Stimulated activated CD8-positive, alpha-beta memory T cell treated with anti-CD3 and anti-CD28 coated beads, Interleukin-7, amount 100 ng/mL, for 1 hour (primary cell): ENCODE data around the gene RPS15.

Experiments
- DNase-seq, 2 donors: peaks; one replicate each; pipeline ENCODE4 v3.0.0-alpha.2; 2020; ENCODE audit warnings: low read depth in 2 of 2

Gene RPS15

GRCh38 chr19:1401889-1402217, 36.3 kb upstream of the RPS15 start:
- DNase-seq, result no peak

- DNase-seq, result no peak
Measured at GRCh38 chr19:1402411-1403070, 35.7 kb upstream of the RPS15 start.

GRCh38 chr19:1406774-1407527, 31.2 kb upstream of the RPS15 start:
- DNase-seq, result peak; percentile 97 to 99

GRCh38 chr19:1407528-1408299, 30.5 kb upstream of the RPS15 start, which contains the start of gene DAZAP1:
Gene DAZAP1 (plus strand): TSS chr19:1407586. CDS start chr19:1407774, 188 bp downstream.
- DNase-seq, result no peak

GRCh38 chr19:1408300-1409203, 29.6 kb upstream of the RPS15 start:
- peak in 1 of 2 donors; percentile 24 for DNase-seq

DNA sequence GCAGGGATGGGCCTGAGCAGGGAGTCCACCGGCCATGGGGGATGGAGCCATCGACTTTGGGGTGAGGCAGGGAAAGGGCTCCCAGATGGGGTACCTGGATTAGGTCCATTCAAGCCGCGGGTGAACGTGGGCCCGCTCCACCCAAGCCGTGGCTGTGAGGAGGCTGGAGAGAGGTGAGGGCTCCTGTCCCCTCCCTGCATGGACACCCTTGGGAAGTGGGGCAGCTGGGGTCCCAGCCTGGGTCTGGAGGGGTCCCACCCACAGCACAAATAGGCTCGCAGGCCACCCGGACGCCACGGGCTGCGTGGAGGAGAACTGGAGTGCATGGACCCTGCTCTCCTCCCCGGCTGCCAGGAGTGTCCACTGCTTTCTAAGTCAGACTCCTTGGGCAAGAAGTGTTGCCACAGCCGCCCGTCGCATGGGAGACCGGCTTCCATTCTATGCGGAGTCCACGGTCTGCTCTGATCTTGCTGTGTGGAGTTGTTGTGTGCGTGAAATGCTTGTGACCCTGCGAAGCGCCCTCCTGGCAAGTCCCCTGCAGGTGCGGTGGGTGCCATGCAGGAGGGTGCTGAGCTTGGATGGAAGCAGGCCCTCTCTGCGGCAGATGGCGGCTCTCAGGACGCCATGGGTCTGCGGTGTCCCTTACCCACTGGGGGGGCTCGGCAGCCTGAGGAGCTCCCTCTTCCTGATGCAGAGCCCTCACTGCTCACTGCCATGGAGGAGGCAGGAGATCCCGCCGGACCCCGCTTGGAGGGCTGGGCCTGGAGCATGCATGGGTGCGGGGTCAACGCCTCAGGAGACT, 28.8 kb upstream of the RPS15 start:
- DNase-seq, result no peak

DNA sequence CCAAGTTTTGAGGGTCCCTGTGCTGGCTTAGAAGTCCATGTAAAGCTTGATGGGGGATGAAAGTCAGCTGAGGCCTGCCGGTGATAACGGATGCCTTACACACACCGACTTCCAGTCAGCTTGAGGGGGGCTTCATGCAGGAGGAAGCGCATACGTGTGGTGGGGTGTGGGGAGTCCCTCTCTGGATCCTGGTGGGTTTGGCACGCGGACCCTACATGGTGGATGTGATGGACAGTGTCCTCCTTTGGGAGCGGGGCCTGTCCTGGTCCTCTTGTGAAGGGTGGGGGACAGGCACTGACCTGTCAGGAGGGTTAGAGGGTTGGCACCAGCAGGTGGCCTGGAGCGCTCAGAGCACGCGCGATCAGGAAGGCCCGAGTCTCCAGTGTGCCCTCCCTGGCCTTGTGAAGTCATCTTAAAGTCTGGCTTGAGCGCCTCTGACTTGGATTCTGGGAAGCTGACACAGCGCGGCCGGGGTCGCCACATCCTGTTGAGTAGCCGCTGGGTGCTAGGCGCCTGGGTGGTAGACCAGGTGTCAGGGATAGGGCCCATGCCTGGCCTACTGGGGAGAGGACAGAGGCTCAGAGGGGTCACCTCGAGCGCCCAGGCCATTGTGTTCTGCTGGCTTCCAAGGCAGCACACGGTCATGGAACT, 27.9 kb upstream of the RPS15 start:
- no peak for DNase-seq

GRCh38 chr19:1410789-1411188, 27.4 kb upstream of the RPS15 start:
- no peak for DNase-seq

DNA sequence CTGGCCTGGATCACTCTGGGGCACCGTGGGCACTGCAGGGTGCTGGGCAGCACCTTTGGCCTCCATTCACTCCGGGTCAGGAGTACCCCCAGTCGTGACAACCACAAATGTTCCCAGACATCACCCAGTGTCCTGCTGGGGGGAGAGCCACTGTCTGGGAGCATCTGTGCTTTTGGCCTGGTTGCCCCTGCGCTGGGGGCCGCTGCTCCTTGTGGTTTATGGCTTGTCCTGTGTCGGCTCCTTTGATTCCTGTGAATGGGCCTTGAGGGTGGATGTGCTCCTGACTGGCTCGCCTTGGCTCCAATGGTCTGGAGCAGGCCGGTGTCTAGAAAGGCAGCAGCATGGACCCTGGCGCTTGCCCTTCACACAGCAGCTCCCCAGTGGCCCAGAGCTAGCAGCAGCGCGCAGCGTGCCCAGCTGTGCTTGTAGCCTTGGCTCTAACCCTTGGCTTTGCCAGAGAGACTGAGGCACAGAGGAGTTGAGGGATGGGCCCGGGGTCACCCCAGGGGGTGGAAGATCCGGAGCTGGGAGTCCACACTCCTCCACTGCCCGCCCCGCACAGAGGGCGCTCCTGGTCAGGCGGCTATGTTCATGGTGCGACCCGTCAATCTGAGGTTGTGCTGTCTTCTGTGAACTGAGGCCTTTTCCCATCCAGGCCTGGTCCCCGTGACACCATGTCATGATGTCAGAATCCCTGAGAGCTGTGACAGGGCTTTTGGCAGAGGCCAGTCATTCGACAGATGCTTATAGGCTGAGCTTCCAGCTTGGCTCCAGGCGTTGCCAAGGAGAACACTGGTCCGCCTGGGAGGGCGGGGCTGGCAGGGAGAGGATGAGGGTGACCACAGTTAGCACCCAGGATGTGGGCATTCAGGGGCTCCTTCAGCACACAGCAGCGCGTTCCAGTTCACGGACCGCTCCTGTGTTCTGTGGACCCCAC, 26.7 kb upstream of the RPS15 start:
- DNase-seq, result no peak

DNA sequence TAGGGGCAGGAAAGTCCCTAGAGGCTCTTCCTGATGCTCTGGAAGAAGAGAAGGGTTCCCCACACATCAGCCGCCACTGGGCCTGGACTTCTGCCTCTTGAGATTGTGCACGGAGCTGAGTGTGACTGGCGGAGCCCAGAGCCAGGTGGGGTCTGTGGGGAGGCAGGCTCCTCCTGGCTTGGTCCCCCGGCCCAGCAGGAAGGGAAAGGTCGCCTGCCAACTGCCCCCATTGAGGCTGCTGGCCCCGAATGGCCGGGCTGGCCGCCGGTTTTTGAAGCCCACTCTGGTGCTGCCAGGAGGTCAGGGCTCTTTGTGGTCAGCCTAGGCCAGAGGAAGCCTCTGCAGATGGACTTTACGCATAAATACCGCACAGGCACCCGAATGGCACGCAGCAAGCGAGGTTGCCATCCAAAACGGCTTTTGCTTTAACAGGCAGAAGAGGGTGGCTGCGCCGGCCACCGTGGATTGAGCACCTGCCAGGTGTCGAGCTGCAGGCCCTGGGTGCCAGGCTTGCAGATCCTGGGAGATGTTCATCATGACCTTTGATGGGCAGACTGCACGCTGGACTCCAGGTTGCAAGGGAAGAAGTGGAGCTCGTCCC, 25.8 kb upstream of the RPS15 start:
- no peak for DNase-seq

DNA sequence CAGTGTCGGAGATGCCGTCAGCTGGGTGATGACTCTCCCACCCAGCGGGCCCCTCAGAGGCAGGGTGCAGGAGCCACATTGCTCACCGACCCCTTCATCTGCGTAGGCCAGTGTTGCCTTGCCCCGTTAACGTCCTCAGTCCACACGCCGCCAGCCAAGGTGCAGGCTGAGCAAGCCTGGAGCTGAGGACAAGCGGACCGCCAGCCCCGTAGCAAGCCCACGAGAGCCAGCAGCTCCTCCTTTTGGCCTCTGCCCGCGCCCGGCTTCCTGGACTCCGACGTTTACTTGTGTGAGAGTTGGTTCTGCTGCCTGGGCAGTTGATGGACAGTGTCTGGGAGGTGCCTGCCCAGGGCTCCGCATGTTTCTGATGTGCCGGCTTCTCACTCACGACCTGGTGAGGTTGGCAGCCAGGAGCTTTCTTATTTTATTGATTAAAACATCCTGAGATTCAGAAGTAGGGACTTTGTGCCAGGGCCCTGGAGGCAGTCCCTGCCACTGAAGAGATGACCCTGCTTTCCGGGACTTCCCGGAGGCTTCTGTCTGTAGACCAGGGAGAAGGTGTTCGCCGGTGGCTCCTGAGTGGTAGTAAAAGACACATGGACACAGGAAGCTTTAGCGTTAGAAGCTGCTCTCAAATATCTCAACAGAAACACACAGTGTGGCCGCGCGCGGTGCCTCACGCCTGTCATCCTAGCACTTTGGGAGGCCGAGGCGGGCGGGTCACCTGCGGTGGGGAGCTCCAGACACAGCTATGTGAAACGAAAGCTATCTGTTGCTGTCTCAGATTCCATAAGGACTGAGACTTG, 25.0 kb upstream of the RPS15 start:
- DNase-seq, result no peak

- DNase-seq, result no peak
Measured at GRCh38 chr19:1416014-1416841, 22.0 kb upstream of the RPS15 start.

GRCh38 chr19:1417145-1417544, 21.1 kb upstream of the RPS15 start:
- no peak for DNase-seq

DNA sequence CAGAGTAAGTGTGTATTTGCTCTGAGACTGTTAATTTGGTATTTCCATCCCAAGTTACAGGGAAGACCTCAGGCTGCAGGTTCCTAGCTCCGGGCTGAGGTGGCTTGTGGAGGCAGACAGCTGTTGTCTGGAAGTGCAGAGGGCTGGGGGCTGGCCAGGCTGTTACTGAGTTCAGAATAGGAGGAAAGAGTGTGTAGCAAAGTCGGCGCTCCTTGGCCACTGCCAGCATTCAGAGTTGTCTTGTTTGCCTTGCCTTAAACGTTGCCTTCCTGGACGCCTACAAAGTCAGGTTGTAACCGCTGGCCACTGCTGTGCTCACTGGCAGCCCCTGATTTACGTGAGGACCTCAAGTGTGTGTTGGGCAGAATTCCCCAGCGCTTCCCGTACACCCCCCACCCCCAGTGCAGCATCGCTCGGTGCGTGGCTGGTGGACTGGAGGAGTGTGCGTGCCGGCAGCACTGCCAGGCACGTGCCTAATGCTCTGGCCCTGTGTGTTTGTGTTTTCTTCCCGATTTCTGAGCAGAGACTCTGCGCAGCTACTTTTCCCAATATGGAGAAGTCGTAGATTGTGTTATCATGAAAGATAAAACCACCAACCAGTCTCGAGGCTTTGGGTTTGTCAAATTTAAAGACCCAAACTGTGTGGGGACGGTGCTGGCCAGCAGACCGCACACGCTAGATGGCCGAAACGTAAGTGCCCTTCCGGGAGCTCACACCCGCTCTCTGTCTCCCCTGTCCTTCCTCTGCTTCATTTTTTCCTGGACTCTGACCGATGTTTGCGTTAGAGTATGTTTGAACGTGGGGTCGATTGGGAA, 20.3 kb upstream of the RPS15 start:
- no peak for DNase-seq

DNA sequence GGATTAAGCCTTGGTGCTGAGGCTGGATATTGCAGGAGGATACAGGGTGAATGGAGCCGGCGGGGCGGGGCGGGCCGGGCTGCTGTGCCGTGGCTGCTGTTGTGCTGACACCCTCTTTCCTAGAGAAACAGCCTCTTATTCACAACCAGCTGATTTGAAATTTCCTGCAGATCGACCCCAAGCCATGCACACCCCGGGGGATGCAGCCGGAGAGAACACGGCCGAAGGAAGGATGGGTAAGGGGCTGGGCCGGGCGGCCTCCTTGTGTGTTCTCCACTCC, 19.8 kb upstream of the RPS15 start:
- no peak for DNase-seq

- no peak for DNase-seq
Measured at GRCh38 chr19:1418951-1419738, 19.1 kb upstream of the RPS15 start.
